Activated T-helper 2 cell treated with anti-CD3 and anti-CD28 coated beads, Interferon-gamma antibody, Interleukin-2, Interleukin-4, amounts not matched to agents 10 μg/mL and 5 μg/mL and 100 μg/mL, durations not matched to agents 14 hours and 24 hours and 36 hours (primary cell): ENCODE measurements around the gene MRPS5. TPM values are rescaled to one million over a fixed set of nuclear protein-coding genes. Genes with fewer than 3 reads are reported as not detected.
A peak's percentile ranks its signal among the peaks of the same experiment; 100 is the strongest.
"Not testable (repeated sequence)": the region's sequence is repeated elsewhere in the genome, so short reads cannot be mapped to it uniquely, and the experiment has no call there.

Source experiments
- DNase-seq: peaks from one replicate; pipeline ENCODE4 v3.0.0; 2021; ENCODE audit warnings: low spot score
- H3K27ac Mint-ChIP-seq: one replicate; pipeline ENCODE4 v1.8.0; 2021; ENCODE audit warnings: mixed read lengths
- H3K27me3 Mint-ChIP-seq: one replicate; pipeline ENCODE4 v1.8.0; 2021; ENCODE audit warnings: low read depth, mixed read lengths
- H3K36me3 Mint-ChIP-seq: one replicate; pipeline ENCODE4 v1.8.0; 2021; ENCODE audit warnings: low read depth, mixed read lengths
- H3K4me1 Mint-ChIP-seq: one replicate; pipeline ENCODE4 v1.8.0; 2021; ENCODE audit warnings: low read depth, mixed read lengths
- H3K4me3 Mint-ChIP-seq: one replicate; pipeline ENCODE4 v1.8.0; 2021; ENCODE audit warnings: low read depth, mild to moderate bottlenecking, moderate library complexity, mixed read lengths
- H3K9me3 Mint-ChIP-seq: one replicate; pipeline ENCODE4 v1.8.0; 2021; ENCODE audit warnings: mixed read lengths
- intact Hi-C: fragments of 100-400 bp; cut with micrococcal nuclease; formaldehyde crosslinking; loops from one replicate; pipeline ENCODE4 v1.15.1; 2023
- total RNA-seq: library from RNA; stranded (reverse); gene quantifications from 2 replicates; pipeline ENCODE4 v1.2.3, GENCODE V29; 2022

MRPS5 gene
- total RNA-seq, 1 donor from 2014 or later, result 90.7 TPM

- Mint-ChIP-seq H3K27ac (peak overlapping the region; percentile 64), H3K36me3 (peaks cover 55% of the 10 kb centered on the region), H3K9me3 (no peaks in the 10 kb centered on the region), H3K27me3 (no peaks in the 10 kb centered on the region), H3K4me1 (peaks cover 41% of the 10 kb centered on the region), H3K4me3 (no peak overlapping the region)
- DNase-seq, result no peak
- intact Hi-C loops, result no loop called here
These were observed 75.1 kb downstream of the MRPS5 start for GRCh38 chr2:95046371-95047112.

DNA sequence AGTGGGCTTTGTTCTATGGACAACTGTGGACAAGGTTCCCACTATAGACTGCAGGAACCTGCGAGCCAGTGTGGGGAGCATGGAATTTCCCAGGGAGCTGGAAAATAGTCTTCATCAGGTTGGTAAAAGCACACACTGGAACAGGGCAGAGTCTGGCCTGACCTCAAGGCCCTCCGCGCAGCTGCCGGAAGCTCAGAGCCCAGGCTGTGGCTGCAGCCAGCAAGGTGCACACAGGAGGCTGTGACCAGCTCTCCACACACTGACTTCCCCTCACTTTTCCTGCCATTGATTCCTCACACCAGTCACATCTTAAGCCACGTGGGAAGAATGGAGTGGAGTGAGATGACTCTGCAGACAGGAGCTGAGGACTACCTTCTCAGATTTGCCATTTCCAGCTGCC, 77.0 kb downstream of the MRPS5 start:
- peaks cover 31% of the 10 kb centered on the region for H3K4me1 Mint-ChIP-seq
- no peaks in the 10 kb centered on the region for H3K27me3 Mint-ChIP-seq
- H3K27ac Mint-ChIP-seq, result no peak overlapping the region
- H3K36me3 Mint-ChIP-seq, result peaks cover 44% of the 10 kb centered on the region
- H3K9me3 Mint-ChIP-seq, result no peaks in the 10 kb centered on the region
- intact Hi-C loops, result no loop called here
- no peak for DNase-seq
- no peak overlapping the region for H3K4me3 Mint-ChIP-seq

DNA sequence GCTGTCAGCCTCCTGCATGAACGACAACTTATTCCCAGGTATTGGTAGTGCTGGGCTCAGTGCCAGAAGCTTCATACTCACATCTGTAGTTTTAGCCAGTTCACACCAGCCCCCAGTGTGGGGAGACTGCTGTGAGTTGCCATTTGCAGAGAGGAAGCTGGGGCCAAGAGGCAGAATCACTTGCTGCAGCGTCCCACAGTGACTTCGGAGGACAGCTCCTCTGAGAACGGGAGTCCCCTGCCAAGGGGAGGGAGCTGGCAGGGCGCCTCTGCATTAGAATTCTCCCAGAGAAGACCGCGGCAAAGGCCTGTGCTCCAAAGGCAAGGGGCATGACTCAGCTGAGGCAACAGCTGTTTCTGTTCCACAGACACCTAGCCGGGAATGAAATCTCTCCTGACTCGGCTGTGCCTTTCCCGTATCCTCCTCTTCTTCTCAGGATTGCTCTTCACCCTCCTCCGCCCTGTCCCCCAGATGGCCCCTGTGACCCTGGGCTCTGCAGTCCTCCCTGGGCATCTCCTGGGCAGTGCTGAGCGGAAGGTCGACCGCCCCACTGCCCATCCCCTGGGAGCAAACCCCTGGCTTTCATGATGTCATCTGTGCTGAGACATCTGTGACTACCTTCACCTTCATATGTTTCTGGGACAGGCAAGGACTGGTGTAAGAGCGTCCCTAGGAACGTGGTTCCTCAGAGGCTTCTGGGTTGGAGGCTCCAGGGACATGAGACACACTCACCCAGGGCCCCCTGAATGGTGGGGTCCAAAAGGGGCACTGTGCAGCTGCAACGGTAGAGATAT, 78.1 kb downstream of the MRPS5 start:
- peaks cover 7% of the 10 kb centered on the region for H3K9me3 Mint-ChIP-seq
- no peak overlapping the region for H3K27ac Mint-ChIP-seq
- intact Hi-C loops, result no loop called here
- H3K4me3 Mint-ChIP-seq, result no peak overlapping the region
- no peaks in the 10 kb centered on the region for H3K27me3 Mint-ChIP-seq
- peaks cover 46% of the 10 kb centered on the region for H3K36me3 Mint-ChIP-seq
- peaks cover 34% of the 10 kb centered on the region for H3K4me1 Mint-ChIP-seq
- DNase-seq, result no peak

- DNase-seq, result no peak
- peaks cover 54% of the 10 kb centered on the region for H3K36me3 Mint-ChIP-seq
- intact Hi-C loops, result no loop called here
- no peak overlapping the region for H3K27ac Mint-ChIP-seq
- H3K4me3 Mint-ChIP-seq, result no peak overlapping the region
- peaks cover 16% of the 10 kb centered on the region for H3K9me3 Mint-ChIP-seq
- peaks cover 42% of the 10 kb centered on the region for H3K4me1 Mint-ChIP-seq
- no peaks in the 10 kb centered on the region for H3K27me3 Mint-ChIP-seq
These were observed 78.9 kb downstream of the MRPS5 start for GRCh38 chr2:95042472-95043271.

- intact Hi-C loops, result loop anchor here (2.0 kb wide), 1 partner anchor 19 kb away; no protein-coding TSS in a partner anchor
- peak overlapping the region; percentile 51 for H3K27ac Mint-ChIP-seq
- H3K4me1 Mint-ChIP-seq, result peaks cover 49% of the 10 kb centered on the region
- peaks cover 62% of the 10 kb centered on the region for H3K36me3 Mint-ChIP-seq
- no peak overlapping the region for H3K4me3 Mint-ChIP-seq
- DNase-seq, result no peak
- H3K27me3 Mint-ChIP-seq, result no peaks in the 10 kb centered on the region
- peaks cover 23% of the 10 kb centered on the region for H3K9me3 Mint-ChIP-seq
These were observed 79.7 kb downstream of the MRPS5 start for GRCh38 chr2:95041824-95042442.

DNA sequence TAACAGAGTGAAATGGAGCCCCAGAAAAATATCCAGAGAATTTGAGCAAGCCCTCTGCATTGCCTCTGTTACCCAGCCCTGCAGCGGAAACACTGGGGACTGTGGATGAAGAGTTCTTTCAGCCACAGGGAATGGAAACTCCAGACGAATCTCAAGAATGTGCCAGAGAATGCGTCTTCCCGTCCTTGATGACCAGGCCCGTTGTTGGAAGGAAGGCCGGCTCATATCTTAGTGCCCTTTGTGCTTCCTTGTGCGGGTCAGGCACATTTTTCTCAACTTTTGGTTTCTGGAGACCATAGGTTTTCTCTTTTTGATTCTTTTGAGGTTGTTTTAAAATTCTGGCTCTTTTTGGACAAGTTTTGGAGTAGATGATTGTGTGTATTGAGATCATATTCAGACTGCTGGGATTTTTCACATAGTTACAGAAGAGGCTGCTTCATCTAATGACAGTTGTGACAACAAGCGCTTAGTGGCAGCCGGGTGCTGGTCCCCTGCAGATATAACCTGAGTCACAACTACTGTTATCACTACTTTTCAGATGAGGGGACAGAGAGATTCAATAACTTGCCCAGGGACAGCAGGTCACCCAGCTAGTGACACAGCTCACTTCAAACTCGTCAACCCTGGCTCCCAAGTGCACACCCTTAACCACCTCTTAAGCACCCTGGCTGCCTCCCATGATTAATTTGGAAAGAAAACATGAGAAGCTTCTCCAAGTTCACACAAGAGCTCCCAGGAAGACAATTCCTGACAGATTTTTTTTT, 80.4 kb downstream of the MRPS5 start:
- Mint-ChIP-seq H3K4me1 (peaks cover 51% of the 10 kb centered on the region), H3K9me3 (peaks cover 30% of the 10 kb centered on the region), H3K4me3 (no peak overlapping the region), H3K27ac (peak overlapping the region; percentile 51), H3K27me3 (no peaks in the 10 kb centered on the region), H3K36me3 (peaks cover 69% of the 10 kb centered on the region)
- DNase-seq, result no peak
- intact Hi-C loops, result loop anchor here (2.0 kb wide), 1 partner anchor 18 kb away; no protein-coding TSS in a partner anchor

GRCh38 chr2:95040426-95040825, 81.2 kb downstream of the MRPS5 start:
- Mint-ChIP-seq H3K4me1 (peaks cover 50% of the 10 kb centered on the region), H3K27ac (peak overlapping the region; percentile 61), H3K36me3 (peaks cover 64% of the 10 kb centered on the region), H3K4me3 (no peak overlapping the region), H3K9me3 (peaks cover 30% of the 10 kb centered on the region), H3K27me3 (no peaks in the 10 kb centered on the region)
- intact Hi-C loops, result loop anchor here (2.0 kb wide), 1 partner anchor 18 kb away; no protein-coding TSS in a partner anchor
- no peak for DNase-seq

DNA sequence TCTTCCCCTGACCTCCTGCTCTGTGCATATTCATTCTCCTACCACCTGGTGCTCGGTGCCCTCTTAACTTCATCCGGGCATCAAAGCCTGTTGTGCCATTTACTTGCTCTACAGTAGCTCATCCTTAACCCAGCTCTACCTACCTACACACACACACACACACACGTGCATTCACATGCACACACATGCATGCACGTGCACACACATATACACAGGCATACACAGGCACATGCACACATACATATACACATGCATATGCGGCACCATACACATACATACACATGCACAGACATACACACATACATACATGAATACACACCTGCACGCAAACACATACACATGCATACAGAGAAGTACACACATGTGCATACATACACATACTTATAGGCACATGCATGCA, 81.6 kb downstream of the MRPS5 start:
- intact Hi-C loops, result loop anchor here (2.0 kb wide), 1 partner anchor 17 kb away; no protein-coding TSS in a partner anchor
- DNase-seq, result no peak
- Mint-ChIP-seq H3K27ac (peak overlapping the region; percentile 61), H3K9me3 (peaks cover 30% of the 10 kb centered on the region), H3K27me3 (no peaks in the 10 kb centered on the region), H3K4me1 (peaks cover 50% of the 10 kb centered on the region), H3K36me3 (peaks cover 61% of the 10 kb centered on the region), H3K4me3 (no peak overlapping the region)

GRCh38 chr2:95039363-95039762, 82.2 kb downstream of the MRPS5 start:
- DNase-seq, result no peak
- H3K36me3 Mint-ChIP-seq, result peaks cover 55% of the 10 kb centered on the region

GRCh38 chr2:95038635-95039298, 82.8 kb downstream of the MRPS5 start:
- intact Hi-C loops, result no loop called here
- H3K27me3 Mint-ChIP-seq, result no peaks in the 10 kb centered on the region
- no peak for DNase-seq
- peaks cover 30% of the 10 kb centered on the region for H3K9me3 Mint-ChIP-seq
- H3K4me1 Mint-ChIP-seq, result peaks cover 47% of the 10 kb centered on the region
- no peak overlapping the region for H3K4me3 Mint-ChIP-seq
- H3K27ac Mint-ChIP-seq, result peak overlapping the region; percentile 84
- peaks cover 49% of the 10 kb centered on the region for H3K36me3 Mint-ChIP-seq

More at GRCh38 chr2:95039363-95039762, 82.2 kb downstream of the MRPS5 start:
- intact Hi-C loops, result no loop called here
- Mint-ChIP-seq H3K27ac (peak overlapping the region; percentile 84), H3K9me3 (peaks cover 30% of the 10 kb centered on the region), H3K27me3 (no peaks in the 10 kb centered on the region), H3K4me1 (peaks cover 50% of the 10 kb centered on the region), H3K4me3 (no peak overlapping the region)

GRCh38 chr2:95037841-95038585, 83.6 kb downstream of the MRPS5 start:
- H3K27me3 Mint-ChIP-seq, intact Hi-C loops, H3K4me3 Mint-ChIP-seq, DNase-seq: not testable (repeated sequence)
- Mint-ChIP-seq H3K27ac (peak overlapping the region; percentile 84), H3K4me1 (peaks cover 47% of the 10 kb centered on the region), H3K9me3 (peaks cover 30% of the 10 kb centered on the region), H3K36me3 (peaks cover 47% of the 10 kb centered on the region)
